ENCODE measurements around the gene LAT.

- TF ChIP-seq, protein P1, sequence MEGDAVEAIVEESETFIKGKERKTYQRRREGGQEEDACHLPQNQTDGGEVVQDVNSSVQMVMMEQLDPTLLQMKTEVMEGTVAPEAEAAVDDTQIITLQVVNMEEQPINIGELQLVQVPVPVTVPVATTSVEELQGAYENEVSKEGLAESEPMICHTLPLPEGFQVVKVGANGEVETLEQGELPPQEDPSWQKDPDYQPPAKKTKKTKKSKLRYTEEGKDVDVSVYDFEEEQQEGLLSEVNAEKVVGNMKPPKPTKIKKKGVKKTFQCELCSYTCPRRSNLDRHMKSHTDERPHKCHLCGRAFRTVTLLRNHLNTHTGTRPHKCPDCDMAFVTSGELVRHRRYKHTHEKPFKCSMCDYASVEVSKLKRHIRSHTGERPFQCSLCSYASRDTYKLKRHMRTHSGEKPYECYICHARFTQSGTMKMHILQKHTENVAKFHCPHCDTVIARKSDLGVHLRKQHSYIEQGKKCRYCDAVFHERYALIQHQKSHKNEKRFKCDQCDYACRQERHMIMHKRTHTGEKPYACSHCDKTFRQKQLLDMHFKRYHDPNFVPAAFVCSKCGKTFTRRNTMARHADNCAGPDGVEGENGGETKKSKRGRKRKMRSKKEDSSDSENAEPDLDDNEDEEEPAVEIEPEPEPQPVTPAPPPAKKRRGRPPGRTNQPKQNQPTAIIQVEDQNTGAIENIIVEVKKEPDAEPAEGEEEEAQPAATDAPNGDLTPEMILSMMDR (IDR thresholded peaks at IDR 0.05): no peak
- TF ChIP-seq EZH2 (IDR thresholded peaks at IDR 0.05): no peak
- TF ChIP-seq EZH2phosphoT487 (IDR thresholded peaks at IDR 0.05): no peak
These were observed 39.4 kb downstream of the LAT start for GRCh38 chr16:29024278-29024677.

All from neural progenitor cell (in vitro differentiated cells).